K562 (cell line): ENCODE results near the gene ZBTB46. TPM values are rescaled to one million over a fixed set of nuclear protein-coding genes. Genes with fewer than 3 reads are reported as not detected.

ENCODE experiments used
- CHD7 ChIP-seq: fragments of 200-600 bp; sonication (generic); IDR thresholded peaks from one replicate; pipeline ENCODE4 v1.6.1; 2012; ENCODE audit warnings: mild to moderate bottlenecking, low read depth, low read length, inconsistent platforms
- polyA plus RNA-seq, 8 experiments: library from polyadenylated mRNA; depleted of rRNA in 4 of 8; stranded (reverse) in 5 of 8; unstranded in 3 of 8; fragments of >200 nt; fragmentation: Nextera tagmentation in 2 of 8; fragmentation: Illumina TruSeq in 1 of 8; extraction: Ambion mirVana in 2 of 8; extraction: Trizol in 1 of 8; gene quantifications; 2 replicates each; pipeline versions ENCODE4 v1.2.1 to v1.2.3, GENCODE V29; 2011 to 2014; ENCODE audit warnings: inconsistent platforms in 1 of 8, missing spikeins in 1 of 8
- total RNA-seq, 7 experiments: library from RNA; depleted of rRNA in 6 of 7; stranded (reverse); fragments of >200 nt in 6 of 7; fragmentation: Illumina TruSeq in 2 of 7; extraction: Trizol in 2 of 7; gene quantifications; 2 replicates each; pipeline versions ENCODE4 v1.2.1 to v1.2.3, GENCODE V29; 2011 to 2021; ENCODE audit warnings: low replicate concordance in 1 of 7

The ZBTB46 gene
- total and polyA plus RNA-seq, 9 of the 15 experiments (the other 6 are each of a cell fraction or from before 2014, with no cell fraction given), result 0.29 to 4.1 (median 1.1) TPM

- TF ChIP-seq CHD7, result no peak
Observed at GRCh38 chr20:63782051-63782471, 49.0 kb downstream of the ZBTB46 start (continued).
